T-helper 17 cell (primary cell): ENCODE measurements around the gene KIF26B. TPM values are rescaled to one million over a fixed set of nuclear protein-coding genes. Genes with fewer than 3 reads are reported as not detected.

Source experiments
- ATAC-seq: fragments of 150-1000 bp; cut with Tn5 transposase; 2 replicates; pipeline ENCODE4 v1.10.0; 2021; ENCODE audit warnings: mild to moderate bottlenecking, moderate library complexity
- DNase-seq, 3 donors: peaks; one replicate each; pipeline versions ENCODE4 v3.0.0 to v3.0.0-alpha.2; 2020 to 2021
- H3K9me3 ChIP-seq: one replicate; pipeline ENCODE4 v1.7.0; 2013; ENCODE audit warnings: low read length, mild to moderate bottlenecking; ENCODE audit not compliant: control insufficient read depth, poor library complexity, severe bottlenecking
- H3K27ac Mint-ChIP-seq: one replicate; pipeline ENCODE4 v1.8.0; 2022; ENCODE audit warnings: mild to moderate bottlenecking, moderate library complexity, mixed read lengths
- H3K27me3 Mint-ChIP-seq: one replicate; pipeline ENCODE4 v1.8.0; 2022; ENCODE audit warnings: mixed read lengths
- H3K36me3 Mint-ChIP-seq: one replicate; pipeline ENCODE4 v1.8.0; 2022; ENCODE audit warnings: low read depth, mixed read lengths
- H3K4me1 Mint-ChIP-seq: one replicate; pipeline ENCODE4 v1.8.0; 2022; ENCODE audit warnings: mild to moderate bottlenecking, mixed read lengths
- H3K4me3 Mint-ChIP-seq: one replicate; pipeline ENCODE4 v1.8.0; 2022; ENCODE audit warnings: mild to moderate bottlenecking, moderate library complexity, mixed read lengths
- total RNA-seq, 4 donors: library from RNA in 2 of 4; stranded (reverse) in 2 of 4; gene quantifications; one replicate each; pipeline ENCODE4 v1.2.3 and lab custom pipeline; 2022 to 2026

Gene KIF26B
- total RNA-seq, 2 donors from 2014 or later, result not detected

GRCh38 chr1:245168086-245168485 lies 13.3 kb downstream of the KIF26B start:
- H3K9me3 ChIP-seq, result no peaks in the 10 kb centered on the region
- ATAC-seq (no peak), DNase-seq (no peak)
- H3K36me3 Mint-ChIP-seq, result no peaks in the 10 kb centered on the region
- no peak overlapping the region for H3K4me3 Mint-ChIP-seq
- peaks cover 73% of the 10 kb centered on the region for H3K27me3 Mint-ChIP-seq
- H3K4me1 Mint-ChIP-seq, result peaks cover 3% of the 10 kb centered on the region
- H3K27ac Mint-ChIP-seq, result no peak overlapping the region

- peaks cover 3% of the 10 kb centered on the region for H3K4me1 Mint-ChIP-seq
- H3K4me3 Mint-ChIP-seq, result no peak overlapping the region
- no peak overlapping the region for H3K27ac Mint-ChIP-seq
- ATAC-seq, result no peak
- H3K27me3 Mint-ChIP-seq, result peaks cover 67% of the 10 kb centered on the region
- H3K36me3 Mint-ChIP-seq, result no peaks in the 10 kb centered on the region
- no peaks in the 10 kb centered on the region for H3K9me3 ChIP-seq
- DNase-seq, result no peak
These were observed 14.1 kb downstream of the KIF26B start for GRCh38 chr1:245168906-245169305.

- peaks cover 64% of the 10 kb centered on the region for H3K27me3 Mint-ChIP-seq
- no peaks in the 10 kb centered on the region for H3K36me3 Mint-ChIP-seq
- H3K4me3 Mint-ChIP-seq, result no peak overlapping the region
- H3K27ac Mint-ChIP-seq, result no peak overlapping the region
- H3K9me3 ChIP-seq, result no peaks in the 10 kb centered on the region
- DNase-seq (no peak), ATAC-seq (no peak)
- H3K4me1 Mint-ChIP-seq, result peaks cover 3% of the 10 kb centered on the region
These were observed 14.6 kb downstream of the KIF26B start for GRCh38 chr1:245169376-245169775.

- ATAC-seq (no peak), DNase-seq (no peak)
- Mint-ChIP-seq H3K4me1 (no peaks in the 10 kb centered on the region), H3K4me3 (no peak overlapping the region), H3K27me3 (peaks cover 52% of the 10 kb centered on the region), H3K36me3 (no peaks in the 10 kb centered on the region), H3K27ac (no peak overlapping the region)
- H3K9me3 ChIP-seq, result no peaks in the 10 kb centered on the region
These were observed 17.2 kb downstream of the KIF26B start for GRCh38 chr1:245172026-245172425.

DNA sequence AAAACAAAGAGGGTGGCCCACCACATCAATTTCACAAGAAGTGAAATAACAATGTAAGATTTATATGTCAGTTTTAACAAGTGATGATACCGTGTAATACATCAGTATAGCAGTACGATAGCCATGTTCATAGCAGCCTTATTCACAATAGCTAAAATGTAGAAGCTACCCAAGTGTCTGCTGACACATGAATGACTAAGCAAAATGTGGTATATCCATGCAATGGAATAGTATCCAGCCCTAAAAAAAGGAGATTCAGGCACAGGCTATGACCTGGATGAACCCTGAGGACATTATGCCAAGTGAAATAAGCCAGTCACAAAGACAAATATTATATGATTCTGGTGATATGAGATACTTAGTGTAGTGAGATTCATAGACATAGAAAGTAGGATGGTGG lies 18.0 kb downstream of the KIF26B start:
- ATAC-seq (no peak), DNase-seq (no peak)
- H3K9me3 ChIP-seq, result no peaks in the 10 kb centered on the region
- H3K4me3 Mint-ChIP-seq, result no peak overlapping the region
- H3K27ac Mint-ChIP-seq, result no peak overlapping the region
- H3K4me1 Mint-ChIP-seq, result no peaks in the 10 kb centered on the region
- peaks cover 46% of the 10 kb centered on the region for H3K27me3 Mint-ChIP-seq
- H3K36me3 Mint-ChIP-seq, result no peaks in the 10 kb centered on the region

- ATAC-seq (no peak), DNase-seq (no peak)
- H3K4me3 Mint-ChIP-seq, result no peak overlapping the region
- no peak overlapping the region for H3K27ac Mint-ChIP-seq
- H3K4me1 Mint-ChIP-seq, result no peaks in the 10 kb centered on the region
- H3K36me3 Mint-ChIP-seq, result no peaks in the 10 kb centered on the region
- peaks cover 38% of the 10 kb centered on the region for H3K27me3 Mint-ChIP-seq
- H3K9me3 ChIP-seq, result no peaks in the 10 kb centered on the region
These were observed 18.8 kb downstream of the KIF26B start for GRCh38 chr1:245173446-245174211.

GRCh38 chr1:245177071-245177900 lies 22.5 kb downstream of the KIF26B start:
- no peaks in the 10 kb centered on the region for H3K9me3 ChIP-seq
- DNase-seq (no peak), ATAC-seq (no peak)
- Mint-ChIP-seq H3K4me3 (no peak overlapping the region), H3K4me1 (no peaks in the 10 kb centered on the region), H3K27me3 (peaks cover 33% of the 10 kb centered on the region), H3K27ac (no peak overlapping the region), H3K36me3 (no peaks in the 10 kb centered on the region)

DNA sequence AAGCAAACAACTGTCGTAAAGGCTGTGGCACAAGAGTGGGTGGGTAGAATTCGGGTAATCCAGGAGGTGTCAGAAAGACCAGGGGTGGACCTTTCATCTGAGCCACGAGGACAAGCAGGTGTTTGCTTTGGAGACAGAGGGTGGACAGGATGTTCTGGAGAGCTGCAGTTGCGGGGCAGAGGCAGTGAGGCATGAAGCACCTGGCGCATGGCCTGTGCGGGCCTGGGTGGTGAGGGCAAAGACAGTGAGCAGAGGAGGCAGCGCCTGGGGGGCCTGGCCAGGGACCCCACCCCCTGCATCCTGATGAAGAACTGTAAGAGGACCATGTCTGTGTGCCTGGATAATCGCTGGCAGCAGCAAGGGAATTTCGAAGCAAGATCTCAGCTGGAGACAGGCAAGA lies 24.9 kb downstream of the KIF26B start:
- Mint-ChIP-seq H3K27ac (no peak overlapping the region), H3K4me1 (no peaks in the 10 kb centered on the region), H3K27me3 (peaks cover 41% of the 10 kb centered on the region)

DNA sequence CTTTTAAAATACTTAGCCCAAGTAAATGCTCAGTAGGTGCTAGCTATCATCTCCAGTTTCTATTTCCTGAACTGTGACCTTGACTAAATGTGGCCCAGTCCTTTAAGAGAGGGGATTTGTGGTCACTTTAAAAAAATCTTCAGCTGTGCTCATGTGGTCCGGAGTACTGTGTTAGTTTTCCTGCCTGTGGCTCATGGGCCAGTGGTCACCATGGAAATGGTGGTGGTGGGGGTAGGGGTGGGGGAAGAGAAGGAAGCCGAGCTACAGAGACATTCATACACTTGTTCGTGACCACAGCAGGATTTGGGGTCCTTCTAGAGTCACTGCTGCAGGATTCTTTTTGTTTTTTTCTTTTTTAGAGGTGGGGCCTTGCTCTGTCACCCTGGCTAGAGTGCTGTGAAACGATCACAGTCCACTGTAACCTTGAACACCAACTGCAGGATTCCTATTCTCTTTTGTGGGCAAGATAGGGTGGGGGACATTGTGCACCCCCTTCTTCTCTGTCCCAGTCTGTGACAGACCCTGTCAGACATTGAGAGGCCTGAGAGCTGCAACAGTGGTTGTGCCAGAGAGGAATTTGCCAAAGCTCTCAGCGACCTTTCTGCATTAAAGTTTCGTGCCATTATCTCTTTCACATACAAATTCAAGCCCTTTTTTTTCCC lies 25.8 kb downstream of the KIF26B start:
- ATAC-seq (no peak), DNase-seq (no peak)
- Mint-ChIP-seq H3K27ac (no peak overlapping the region), H3K36me3 (no peaks in the 10 kb centered on the region), H3K4me3 (no peak overlapping the region), H3K27me3 (peaks cover 36% of the 10 kb centered on the region), H3K4me1 (no peaks in the 10 kb centered on the region)
- H3K9me3 ChIP-seq, result no peaks in the 10 kb centered on the region

More for the DNA sequence above, 24.9 kb downstream of the KIF26B start:
- DNase-seq (no peak), ATAC-seq (no peak)
- no peaks in the 10 kb centered on the region for H3K9me3 ChIP-seq
- H3K4me3 Mint-ChIP-seq, result no peak overlapping the region
- no peaks in the 10 kb centered on the region for H3K36me3 Mint-ChIP-seq

GRCh38 chr1:245181158-245181517 lies 26.4 kb downstream of the KIF26B start:
- Mint-ChIP-seq H3K27ac (no peak overlapping the region), H3K4me3 (no peak overlapping the region)
- no peak for ATAC-seq

DNA sequence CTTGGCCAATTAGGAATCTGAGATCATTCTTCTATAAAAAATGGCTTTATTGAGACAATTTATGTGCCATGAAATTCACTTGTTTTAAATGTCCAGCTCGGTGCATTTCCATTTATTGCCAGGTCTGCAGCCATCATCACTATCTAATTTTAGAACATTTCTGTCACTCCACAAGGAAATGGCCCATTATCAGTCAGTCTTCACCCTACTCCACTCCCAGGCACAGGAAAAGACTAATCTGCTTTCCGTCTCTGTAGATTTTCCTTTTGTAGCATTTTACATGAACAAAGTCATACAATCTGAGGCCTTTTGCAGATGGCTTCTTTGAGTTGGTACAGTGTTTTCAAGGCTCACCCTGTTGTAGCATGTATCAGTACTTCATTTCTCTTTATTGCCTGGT lies 27.2 kb downstream of the KIF26B start:
- Mint-ChIP-seq H3K27me3 (peaks cover 36% of the 10 kb centered on the region), H3K27ac (no peak overlapping the region), H3K36me3 (no peaks in the 10 kb centered on the region), H3K4me1 (no peaks in the 10 kb centered on the region), H3K4me3 (no peak overlapping the region)
- no peak for DNase-seq
- no peak for ATAC-seq
- H3K9me3 ChIP-seq, result no peaks in the 10 kb centered on the region

More at GRCh38 chr1:245181158-245181517, 26.4 kb downstream of the KIF26B start:
- Mint-ChIP-seq H3K36me3 (no peaks in the 10 kb centered on the region), H3K4me1 (no peaks in the 10 kb centered on the region), H3K27me3 (peaks cover 34% of the 10 kb centered on the region)
- no peaks in the 10 kb centered on the region for H3K9me3 ChIP-seq
- DNase-seq, result no peak

GRCh38 chr1:245183429-245183828 lies 28.6 kb downstream of the KIF26B start:
- no peak overlapping the region for H3K27ac Mint-ChIP-seq
- DNase-seq, result no peak
- no peak for ATAC-seq
- no peaks in the 10 kb centered on the region for H3K36me3 Mint-ChIP-seq
- no peaks in the 10 kb centered on the region for H3K9me3 ChIP-seq
- H3K4me1 Mint-ChIP-seq, result no peaks in the 10 kb centered on the region
- H3K4me3 Mint-ChIP-seq, result no peak overlapping the region
- H3K27me3 Mint-ChIP-seq, result peaks cover 40% of the 10 kb centered on the region

- H3K27ac Mint-ChIP-seq, result no peak overlapping the region
- no peak for ATAC-seq
- H3K36me3 Mint-ChIP-seq, result no peaks in the 10 kb centered on the region
These were observed 30.0 kb downstream of the KIF26B start for GRCh38 chr1:245184779-245185178.

More at GRCh38 chr1:245184779-245185178, 30.0 kb downstream of the KIF26B start:
- Mint-ChIP-seq H3K4me3 (no peak overlapping the region), H3K4me1 (no peaks in the 10 kb centered on the region), H3K27me3 (peaks cover 46% of the 10 kb centered on the region)
- no peaks in the 10 kb centered on the region for H3K9me3 ChIP-seq
- no peak for DNase-seq
